HCT116 (cell line): ENCODE data around the gene DCAF15. TPM values are rescaled to one million over a fixed set of nuclear protein-coding genes. Genes with fewer than 3 reads are reported as not detected.

Experiments
- ATAC-seq: fragments of 200-7000 bp; cut with Tn5 transposase; 2 replicates; pipeline ENCODE4 v1.9.1; 2020; ENCODE audit warnings: mild to moderate bottlenecking, moderate library complexity
- BruUV-seq: library from RNA; stranded (reverse); fragments of 400-500 nt; replicated peaks from 2 replicates; lab custom pipeline; 2021; lab: Mats Ljungman, UMichigan
- CTCF ChIA-PET: fragments of 300-600 bp; sonication (Branson Sonifier 250); formaldehyde crosslinking; loops from one replicate; lab custom pipeline; 2021; ENCODE audit warnings: antibody characterized with exemption; lab: Charles Lee
- POLR2A ChIA-PET: fragments of 300-600, 350-600 bp; sonication (Branson Sonifier 250); formaldehyde crosslinking; loops from one replicate; lab custom pipeline; 2021; ENCODE audit warnings: antibody characterized with exemption; lab: Charles Lee
- RAD21 ChIA-PET, 2 experiments: fragments of 300-600 bp; sonication (Branson Sonifier 250); formaldehyde crosslinking; loops; one replicate each; lab custom pipeline; 2023; ENCODE audit warnings: low total read pairs in 2 of 2; ENCODE audit not compliant: uncharacterized antibody in 2 of 2, unreplicated experiment in 2 of 2, low non-redundant PET in 1 of 2; lab: Charles Lee
- DNase-seq: peaks from one replicate; pipeline ENCODE4 v3.0.0-alpha.2; 2010; ENCODE audit warnings: low read depth, low spot score
- H2AFZ ChIP-seq: fragments of 200-600 bp; shearing (Covaris generic), sonication (generic); 2 replicates; pipeline ENCODE4 v1.6.1; 2017; ENCODE audit warnings: low read depth, mixed run types, mixed read lengths, antibody characterized with exemption, low read length; ENCODE audit not compliant: poor library complexity, severe bottlenecking
- H3K27ac ChIP-seq: 2 replicates; pipeline ENCODE4 v1.5.1; 2012; ENCODE audit warnings: low read depth, low read length
- H3K27me3 ChIP-seq: fragments of 200-600 bp; sonication (generic); 2 replicates; pipeline ENCODE4 v1.6.1; 2016; ENCODE audit warnings: mixed run types, low read length, mixed read lengths; ENCODE audit not compliant: insufficient read depth
- H3K36me3 ChIP-seq, 2 experiments: fragments of 200-500 bp in 1 of 2; fragments of 200-600 bp in 1 of 2; sonication (Bioruptor generic) in 1 of 2; sonication (generic) in 1 of 2; 2 replicates each; pipeline versions ENCODE4 v1.5.1 to v1.6.1; 2014 to 2016; ENCODE audit warnings: low read length in 2 of 2, inconsistent platforms in 1 of 2, mixed read lengths in 1 of 2, mixed run types in 1 of 2; ENCODE audit not compliant: insufficient read depth in 2 of 2, control insufficient read depth in 1 of 2
- H3K4me1 ChIP-seq, 2 experiments: fragments of 200-600 bp in 1 of 2; sonication (generic) in 1 of 2; 2 replicates each; pipeline versions ENCODE4 v1.5.1 to v1.6.1; 2012 to 2017; ENCODE audit warnings: low read length in 2 of 2, inconsistent platforms in 1 of 2, mild to moderate bottlenecking in 1 of 2, mixed read lengths in 1 of 2, mixed run types in 1 of 2, moderate library complexity in 1 of 2; ENCODE audit not compliant: insufficient read depth in 2 of 2, control insufficient read depth in 1 of 2
- H3K4me2 ChIP-seq: fragments of 200-600 bp; sonication (generic); 2 replicates; pipeline ENCODE4 v1.6.1; 2017; ENCODE audit warnings: mixed run types, low read length, mixed read lengths
- H3K4me3 ChIP-seq, 2 experiments: fragments of 200-600 bp in 1 of 2; sonication (generic) in 1 of 2; replicated peaks in 1 of 2; 2 replicates each; pipeline ENCODE4 v1.5.1; 2011 to 2016; ENCODE audit warnings: low read length in 2 of 2, control low read depth in 1 of 2, low read depth in 1 of 2, mild to moderate bottlenecking in 1 of 2, mixed read lengths in 1 of 2, mixed run types in 1 of 2
- H3K79me2 ChIP-seq: fragments of 200-600 bp; sonication (generic); 2 replicates; pipeline ENCODE4 v1.6.1; 2017; ENCODE audit warnings: mild to moderate bottlenecking, mixed run types, low read length, moderate library complexity, mixed read lengths; ENCODE audit not compliant: insufficient read depth
- H3K9ac ChIP-seq: fragments of 200-600 bp; sonication (generic); 2 replicates; pipeline ENCODE4 v1.6.1; 2016; ENCODE audit warnings: low read length, mixed read lengths
- H3K9me2 ChIP-seq: fragments of 200-600 bp; sonication (generic), shearing (Covaris generic); 2 replicates; pipeline ENCODE4 v1.6.1; 2017; ENCODE audit warnings: mixed run types, mild to moderate bottlenecking, moderate library complexity; ENCODE audit not compliant: insufficient read depth
- H3K9me3 ChIP-seq, 2 experiments: fragments of 200-500 bp in 1 of 2; fragments of 200-600 bp in 1 of 2; sonication (Bioruptor generic) in 1 of 2; sonication (generic) in 1 of 2; 2 replicates each; pipeline ENCODE4 v1.6.1; 2014 to 2017; ENCODE audit warnings: low read length in 2 of 2, mixed read lengths in 2 of 2, inconsistent platforms in 1 of 2, low read depth in 1 of 2, mild to moderate bottlenecking in 1 of 2, mixed run types in 1 of 2, moderate library complexity in 1 of 2; ENCODE audit not compliant: control insufficient read depth in 1 of 2, insufficient read depth in 1 of 2
- H4K20me1 ChIP-seq: fragments of 200-600 bp; sonication (generic), shearing (Covaris generic); 2 replicates; pipeline ENCODE4 v1.6.1; 2017; ENCODE audit warnings: mixed run types, mild to moderate bottlenecking, moderate library complexity; ENCODE audit not compliant: insufficient read depth
- EGR1 ChIP-seq: IDR thresholded peaks from 2 replicates; pipeline ENCODE4 v1.6.1; 2012; ENCODE audit warnings: low read depth
- ELF1 ChIP-seq: IDR thresholded peaks from 2 replicates; pipeline ENCODE4 v1.6.1; 2012; ENCODE audit warnings: low read depth, borderline replicate concordance
- EZH2 ChIP-seq: fragments of 200-600 bp; sonication (generic); IDR thresholded peaks from 2 replicates; pipeline ENCODE4 v1.6.1; 2017; ENCODE audit warnings: antibody characterized with exemption, mixed run types
- JUND ChIP-seq: IDR thresholded peaks from 2 replicates; pipeline ENCODE4 v1.6.1; 2012
- POLR2A ChIP-seq: IDR thresholded peaks from 2 replicates; pipeline ENCODE4 v1.7.0; 2011; ENCODE audit warnings: borderline replicate concordance; ENCODE audit not compliant: insufficient read depth, insufficient read length; ENCODE audit errors: extremely low read depth
- SRF ChIP-seq: IDR thresholded peaks from 2 replicates; pipeline ENCODE4 v1.6.1; 2012; ENCODE audit warnings: low read depth
- YY1 ChIP-seq: IDR thresholded peaks from 2 replicates; pipeline ENCODE4 v1.6.1; 2011; ENCODE audit warnings: low read length, low read depth, moderate library complexity, mild to moderate bottlenecking; ENCODE audit not compliant: insufficient replicate concordance; ENCODE audit errors: extremely low read depth
- ZFX ChIP-seq: fragments of 450-650 bp; IDR thresholded peaks from 2 replicates; pipeline ENCODE4 v1.6.1; 2017
- ZNF274 ChIP-seq: fragments of 200-500 bp; sonication (Bioruptor generic); IDR thresholded peaks from 2 replicates; pipeline ENCODE4 v1.6.1; 2014; ENCODE audit warnings: mild to moderate bottlenecking, low read depth, low read length, inconsistent platforms
- intact Hi-C: fragments of 100-400 bp; cut with micrococcal nuclease; formaldehyde crosslinking; loops from 2 replicates; pipeline ENCODE4 v1.10.0; 2022
- total RNA-seq: library from RNA; stranded (reverse); gene quantifications from one replicate; pipeline ENCODE4 v1.2.1, GENCODE V29; 2021; ENCODE audit not compliant: unreplicated experiment
- TF ChIP-seq, protein P1 (sequence below): IDR thresholded peaks from 2 replicates; pipeline ENCODE4 v1.6.1; 2012

DCAF15 gene
- total RNA-seq, 1 experiment from 2014 or later = 46.2 TPM

DNA sequence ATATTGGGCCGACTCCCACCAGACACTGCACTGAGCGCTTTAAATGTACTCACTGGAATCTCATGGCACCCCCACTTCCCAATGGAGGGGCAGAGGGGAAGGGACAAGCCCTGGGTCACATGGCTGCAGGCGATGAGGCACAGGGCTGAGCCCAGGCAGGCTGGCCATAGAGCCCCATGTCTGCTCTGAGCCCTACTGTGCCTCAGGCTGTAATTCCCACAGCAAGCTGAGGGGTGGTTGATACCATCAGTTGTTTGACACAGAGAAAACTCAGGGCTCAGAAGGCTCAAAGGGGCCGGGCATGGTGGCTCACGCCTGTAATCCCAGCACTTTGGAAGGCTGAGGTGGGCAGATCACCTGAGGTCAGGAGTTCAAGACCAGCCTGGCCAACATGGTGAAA is 28.7 kb downstream of the DCAF15 start:
- ChIA-PET CTCF (no interaction called here), POLR2A (no interaction called here), RAD21 (no interaction called here)
- TF ChIP-seq JUND = no peak
- no peak for TF ChIP-seq EZH2
- TF ChIP-seq ZFX = no peak
- TF ChIP-seq, protein P1, sequence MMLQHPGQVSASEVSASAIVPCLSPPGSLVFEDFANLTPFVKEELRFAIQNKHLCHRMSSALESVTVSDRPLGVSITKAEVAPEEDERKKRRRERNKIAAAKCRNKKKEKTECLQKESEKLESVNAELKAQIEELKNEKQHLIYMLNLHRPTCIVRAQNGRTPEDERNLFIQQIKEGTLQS = no peak
- no peak for TF ChIP-seq SRF
- TF ChIP-seq EGR1 = no peak
- no peak for TF ChIP-seq ELF1
- no peak for TF ChIP-seq POLR2A
- TF ChIP-seq YY1 = no peak
- Histone ChIP-seq H3K79me2 (no peaks in the 10 kb centered on the region), H3K9ac (no peak overlapping the region), H3K9me2 (no peaks in the 10 kb centered on the region), H3K27me3 (no peaks in the 10 kb centered on the region), H3K4me3 (no peak overlapping the region), H2AFZ (no peak overlapping the region), H3K27ac (no peak overlapping the region), H3K36me3 (no peaks in the 10 kb centered on the region; a peak in 1 of 4 replicates), H3K4me2 (no peak overlapping the region), H3K9me3 (no peaks in the 10 kb centered on the region), H4K20me1 (no peaks in the 10 kb centered on the region), H3K4me1 (peaks cover 6% of the 10 kb centered on the region in 2 experiments; a peak in 3 of 4 replicates)
- intact Hi-C loops = no loop called here
- BruUV-seq = no TSS peak
- DNase-seq = no peak
- ATAC-seq = no peak

- no peak overlapping the region for H3K4me3 ChIP-seq
- ATAC-seq (no peak), DNase-seq (no peak)
- H3K9me3 ChIP-seq = no peaks in the 10 kb centered on the region
- BruUV-seq = no TSS peak
- no peaks in the 10 kb centered on the region for H3K9me2 ChIP-seq
- H3K27me3 ChIP-seq = no peaks in the 10 kb centered on the region
- H2AFZ ChIP-seq = no peak overlapping the region
- no peak overlapping the region for H3K4me2 ChIP-seq
- ChIA-PET RAD21 (no interaction called here), CTCF (no interaction called here), POLR2A (no interaction called here)
- H3K4me1 ChIP-seq = peaks cover 8 to 11% of the 10 kb centered on the region in 2 experiments; a peak in 3 of 4 replicates
- H3K9ac ChIP-seq = no peak overlapping the region
- TF ChIP-seq ZNF274 (no peak), SRF (no peak)
- TF ChIP-seq, protein P1 = no peak
- H3K27ac ChIP-seq = no peak overlapping the region
- no peaks in the 10 kb centered on the region; a peak in 1 of 4 replicates for H3K36me3 ChIP-seq
- H3K79me2 ChIP-seq = no peaks in the 10 kb centered on the region
- intact Hi-C loops = no loop called here
- no peaks in the 10 kb centered on the region for H4K20me1 ChIP-seq
Observed at GRCh38 chr19:13981467-13981866, 29.2 kb downstream of the DCAF15 start.
